HEK293 (cell line): ENCODE results near the gene PGBD1.

Experiments used
- TCF7L2 ChIP-seq: IDR thresholded peaks from 2 replicates; pipeline ENCODE4 v1.6.1; 2011; ENCODE audit warnings: low read depth, mild to moderate bottlenecking, inconsistent platforms, low read length, moderate library complexity, borderline replicate concordance
- ZFP69B ChIP-seq: fragments of 450-650 bp; formaldehyde crosslinking; IDR thresholded peaks from 2 replicates; pipeline ENCODE4 v1.5.1; 2016; ENCODE audit warnings: missing biosample characterization, missing genetic modification characterization
- ZNF19 ChIP-seq: fragments of 450-650 bp; formaldehyde crosslinking; IDR thresholded peaks from 2 replicates; pipeline ENCODE4; 2016; ENCODE audit warnings: missing biosample characterization, missing genetic modification characterization, low read depth
- ZNF274 ChIP-seq, 2 experiments: fragments of 200-500 bp in 1 of 2; fragments of 450-650 bp in 1 of 2; sonication (Bioruptor generic) in 1 of 2; formaldehyde crosslinking in 1 of 2; IDR thresholded peaks; 2 replicates each; pipeline versions ENCODE4 v1.5.1 to v1.6.1; 2014 to 2016; ENCODE audit warnings: borderline replicate concordance in 1 of 2, inconsistent platforms in 1 of 2, low read length in 1 of 2, missing biosample characterization in 1 of 2, missing genetic modification characterization in 1 of 2
- ZNF311 ChIP-seq: fragments of 450-650 bp; formaldehyde crosslinking; IDR thresholded peaks from 2 replicates; pipeline ENCODE4 v1.5.1; 2017; ENCODE audit warnings: missing biosample characterization, missing genetic modification characterization, borderline replicate concordance
- TF ChIP-seq, protein P1 (sequence below): fragments of 450-650 bp; formaldehyde crosslinking; IDR thresholded peaks from 2 replicates; pipeline ENCODE4 v1.5.1; 2016; ENCODE audit warnings: missing biosample characterization, missing genetic modification characterization

DNA sequence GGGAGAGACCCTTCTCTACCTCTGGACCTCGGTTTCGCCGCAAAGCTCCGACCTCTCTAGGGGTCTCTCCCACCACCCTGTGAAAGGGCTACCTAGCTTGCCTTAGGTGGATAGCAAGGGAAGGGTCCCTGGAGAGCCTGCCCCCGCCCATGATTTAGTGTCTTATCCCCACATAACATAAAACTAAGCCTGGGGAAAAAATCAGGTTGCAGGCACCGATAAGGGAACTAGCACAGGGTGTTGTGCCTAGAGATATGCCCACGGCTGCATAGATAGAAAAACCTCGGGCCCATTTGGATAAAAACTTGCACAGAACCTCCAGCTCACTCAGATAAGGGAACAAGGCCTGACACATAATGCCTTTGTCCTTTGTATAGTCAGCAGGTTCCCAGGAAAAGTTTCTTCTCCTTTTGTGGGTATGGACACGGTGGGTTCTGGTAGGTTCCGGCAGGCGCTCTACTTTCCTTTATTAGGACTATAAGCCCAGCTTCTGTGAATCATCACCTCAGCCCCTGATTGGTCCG, 53.7 kb downstream of the PGBD1 start:
- TF ChIP-seq TCF7L2 (no peak), ZNF19 (tag by site-specific recombination) (no peak), ZNF274 (IDR thresholded peaks at IDR 0.05; ENCODE audit: low read length) (no peak), ZNF274 (tag by site-specific recombination; IDR thresholded peaks at IDR 0.05; ENCODE audit: borderline replicate concordance) (no peak), ZNF311 (tag by site-specific recombination) (no peak), ZFP69B (no peak; the same call in 1 of the 2 replicates)
- TF ChIP-seq, protein P1, sequence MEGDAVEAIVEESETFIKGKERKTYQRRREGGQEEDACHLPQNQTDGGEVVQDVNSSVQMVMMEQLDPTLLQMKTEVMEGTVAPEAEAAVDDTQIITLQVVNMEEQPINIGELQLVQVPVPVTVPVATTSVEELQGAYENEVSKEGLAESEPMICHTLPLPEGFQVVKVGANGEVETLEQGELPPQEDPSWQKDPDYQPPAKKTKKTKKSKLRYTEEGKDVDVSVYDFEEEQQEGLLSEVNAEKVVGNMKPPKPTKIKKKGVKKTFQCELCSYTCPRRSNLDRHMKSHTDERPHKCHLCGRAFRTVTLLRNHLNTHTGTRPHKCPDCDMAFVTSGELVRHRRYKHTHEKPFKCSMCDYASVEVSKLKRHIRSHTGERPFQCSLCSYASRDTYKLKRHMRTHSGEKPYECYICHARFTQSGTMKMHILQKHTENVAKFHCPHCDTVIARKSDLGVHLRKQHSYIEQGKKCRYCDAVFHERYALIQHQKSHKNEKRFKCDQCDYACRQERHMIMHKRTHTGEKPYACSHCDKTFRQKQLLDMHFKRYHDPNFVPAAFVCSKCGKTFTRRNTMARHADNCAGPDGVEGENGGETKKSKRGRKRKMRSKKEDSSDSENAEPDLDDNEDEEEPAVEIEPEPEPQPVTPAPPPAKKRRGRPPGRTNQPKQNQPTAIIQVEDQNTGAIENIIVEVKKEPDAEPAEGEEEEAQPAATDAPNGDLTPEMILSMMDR = no peak
